MM.1S (cell line): Measurements from ENCODE around the gene KDM4C.

Experiments
- EZH2 ChIP-seq: fragments of 300-600 bp; sonication (generic); optimal IDR thresholded peaks from 2 replicates; pipeline ENCODE3; 2017; ENCODE audit warnings: low read depth, mild to moderate bottlenecking, antibody characterized with exemption, low read length, mixed read lengths
- TF ChIP-seq, protein P1 (sequence below): fragments of 300-600 bp; sonication (generic); IDR thresholded peaks from 2 replicates; pipeline ENCODE4 v1.5.1; 2016; ENCODE audit warnings: antibody characterized with exemption, low read length, mixed read lengths

GRCh38 chr9:6920041-6920440 is 162.3 kb downstream of the KDM4C start:
- TF ChIP-seq EZH2 = no peak
- TF ChIP-seq, protein P1, sequence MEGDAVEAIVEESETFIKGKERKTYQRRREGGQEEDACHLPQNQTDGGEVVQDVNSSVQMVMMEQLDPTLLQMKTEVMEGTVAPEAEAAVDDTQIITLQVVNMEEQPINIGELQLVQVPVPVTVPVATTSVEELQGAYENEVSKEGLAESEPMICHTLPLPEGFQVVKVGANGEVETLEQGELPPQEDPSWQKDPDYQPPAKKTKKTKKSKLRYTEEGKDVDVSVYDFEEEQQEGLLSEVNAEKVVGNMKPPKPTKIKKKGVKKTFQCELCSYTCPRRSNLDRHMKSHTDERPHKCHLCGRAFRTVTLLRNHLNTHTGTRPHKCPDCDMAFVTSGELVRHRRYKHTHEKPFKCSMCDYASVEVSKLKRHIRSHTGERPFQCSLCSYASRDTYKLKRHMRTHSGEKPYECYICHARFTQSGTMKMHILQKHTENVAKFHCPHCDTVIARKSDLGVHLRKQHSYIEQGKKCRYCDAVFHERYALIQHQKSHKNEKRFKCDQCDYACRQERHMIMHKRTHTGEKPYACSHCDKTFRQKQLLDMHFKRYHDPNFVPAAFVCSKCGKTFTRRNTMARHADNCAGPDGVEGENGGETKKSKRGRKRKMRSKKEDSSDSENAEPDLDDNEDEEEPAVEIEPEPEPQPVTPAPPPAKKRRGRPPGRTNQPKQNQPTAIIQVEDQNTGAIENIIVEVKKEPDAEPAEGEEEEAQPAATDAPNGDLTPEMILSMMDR = no peak
